Tongue (tissue), 2 donors: ENCODE results near the gene IFT27. TPM values are rescaled to one million over a fixed set of nuclear protein-coding genes. Genes with fewer than 3 reads are reported as not detected.
A peak's percentile ranks its signal among the peaks of the same experiment; 100 is the strongest.
"Not testable (repeated sequence)": the region's sequence is repeated elsewhere in the genome, so short reads cannot be mapped to it uniquely, and the experiment has no call there.

ENCODE experiments used
- DNase-seq: peaks from one replicate; pipeline ENCODE4 v3.0.0-alpha.2; 2015
- total RNA-seq: library from RNA; depleted of rRNA; stranded (reverse); fragments of >200 nt; gene quantifications from one replicate; pipeline ENCODE4 v1.2.3, GENCODE V29; 2014

IFT27 gene
- total RNA-seq, 1 donor from 2014 or later = 14.0 TPM

DNA sequence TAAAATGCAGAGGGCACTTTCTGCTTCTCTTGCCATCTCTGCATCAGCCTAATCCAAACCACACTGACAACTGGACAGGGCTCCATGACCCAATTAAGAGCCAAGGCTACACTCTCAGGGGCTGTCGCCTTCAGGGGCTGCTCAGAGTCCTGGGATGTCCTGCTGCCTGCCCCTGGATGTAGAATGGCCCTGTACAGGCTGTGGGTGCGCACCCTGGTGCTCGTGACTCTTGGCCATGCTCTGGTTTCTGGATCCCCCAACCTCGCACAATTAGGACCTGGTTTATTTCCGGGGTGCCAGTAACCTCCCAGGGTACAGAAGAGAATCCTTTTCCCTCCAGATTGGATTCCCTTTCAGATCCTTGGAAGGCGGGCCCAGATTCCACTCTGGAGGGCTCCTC lies 11.3 kb downstream of the IFT27 start:
- DNase-seq = no peak

DNA sequence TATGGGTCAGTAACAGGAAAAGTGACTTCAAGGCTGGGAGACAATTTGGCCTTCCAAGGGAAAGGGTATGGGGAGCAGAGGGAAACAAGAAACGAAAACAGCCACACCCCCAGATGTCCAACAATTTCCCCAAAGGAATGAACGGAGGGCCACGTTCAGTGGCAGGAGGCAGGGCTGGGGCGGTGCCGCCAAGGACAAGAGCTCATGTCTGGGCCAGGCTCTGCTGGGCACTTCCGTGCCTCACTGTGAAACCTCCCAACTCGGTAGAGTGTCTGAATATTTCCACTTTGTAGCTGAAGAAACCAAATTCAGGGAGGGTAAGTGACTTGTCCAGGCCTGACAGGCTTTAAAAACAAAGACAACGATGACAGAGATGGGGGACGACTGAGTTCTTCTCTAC lies 11.9 kb downstream of the IFT27 start:
- no peak for DNase-seq

DNA sequence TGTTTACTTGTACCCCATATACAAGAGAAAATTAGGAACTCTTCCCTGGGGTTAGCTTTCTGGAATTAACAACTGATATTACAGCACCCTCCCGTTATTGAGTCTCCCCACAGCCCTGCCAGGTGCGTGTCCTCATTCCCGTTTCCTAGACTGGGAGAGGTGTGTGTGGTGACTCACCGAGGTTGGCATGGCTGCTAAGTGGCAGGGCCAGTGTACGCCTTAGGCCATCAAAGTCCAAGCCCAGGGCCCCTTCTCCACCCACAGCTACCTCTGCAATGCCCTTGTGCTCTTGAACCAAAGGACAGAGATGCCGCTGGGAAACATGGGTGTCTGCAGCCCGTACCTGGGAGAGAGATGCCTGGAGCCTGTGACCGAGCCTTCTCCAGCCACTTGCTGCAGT lies 12.3 kb downstream of the IFT27 start:
- no peak for DNase-seq

DNA sequence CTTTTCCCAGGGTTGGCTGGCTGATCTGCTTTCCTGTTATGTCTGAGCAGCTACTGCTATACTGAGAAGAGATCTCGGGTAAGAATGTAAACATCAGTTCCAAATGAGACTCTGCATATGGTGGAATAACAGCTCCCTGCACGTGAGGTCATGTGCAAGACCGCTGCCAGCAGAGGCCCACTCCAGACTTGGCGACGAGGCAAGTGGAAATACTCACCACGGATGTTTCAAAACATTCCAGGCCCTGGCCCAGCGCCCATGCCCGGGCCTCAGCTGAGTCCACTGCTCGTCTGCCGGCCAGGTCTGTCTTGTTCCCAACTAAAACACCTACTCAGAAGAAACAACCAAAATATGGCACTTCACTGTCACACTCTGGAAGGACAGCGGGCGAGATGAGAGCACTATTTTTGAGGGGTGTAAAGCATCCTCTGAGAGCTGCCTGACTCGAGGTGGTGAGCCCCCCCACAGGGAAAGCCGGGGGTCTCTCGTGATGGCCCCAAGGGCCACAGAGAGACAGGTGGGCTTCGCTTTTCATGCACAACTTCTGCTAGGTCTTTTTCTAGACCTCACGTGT lies 13.1 kb downstream of the IFT27 start:
- peak; percentile 48 for DNase-seq

DNA sequence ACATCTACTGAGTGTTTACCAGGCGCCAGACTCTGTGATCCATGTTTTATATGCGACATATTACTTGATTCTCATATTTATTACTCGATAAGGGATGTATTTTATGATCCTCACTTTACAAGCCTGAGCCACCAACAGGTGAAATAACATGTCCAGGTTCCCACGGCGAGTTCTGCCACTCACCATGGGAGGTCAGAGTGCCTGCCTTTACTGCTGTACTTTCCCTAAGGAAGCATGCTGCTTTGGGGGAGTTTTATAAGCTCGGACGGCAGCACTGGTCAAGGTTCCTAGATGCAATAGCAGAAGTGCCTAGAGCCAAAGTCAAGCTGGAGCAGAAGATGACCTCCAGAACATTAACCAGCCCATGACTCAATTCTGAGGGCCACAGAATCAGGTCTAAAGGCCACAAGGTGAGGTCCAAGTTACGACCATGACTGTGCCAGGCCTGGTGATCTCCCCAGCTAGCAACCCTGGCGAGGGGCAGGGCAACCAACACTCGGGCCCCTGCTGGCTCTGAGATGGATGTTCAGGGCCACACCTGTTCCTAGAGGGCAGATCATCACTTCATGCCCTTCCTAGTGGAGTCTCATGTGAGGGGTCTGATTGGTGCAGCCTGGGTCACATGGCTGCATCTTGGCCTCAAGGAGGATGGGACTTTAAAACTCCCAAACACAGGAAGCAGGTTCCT lies 14.2 kb downstream of the IFT27 start:
- DNase-seq = no peak

DNA sequence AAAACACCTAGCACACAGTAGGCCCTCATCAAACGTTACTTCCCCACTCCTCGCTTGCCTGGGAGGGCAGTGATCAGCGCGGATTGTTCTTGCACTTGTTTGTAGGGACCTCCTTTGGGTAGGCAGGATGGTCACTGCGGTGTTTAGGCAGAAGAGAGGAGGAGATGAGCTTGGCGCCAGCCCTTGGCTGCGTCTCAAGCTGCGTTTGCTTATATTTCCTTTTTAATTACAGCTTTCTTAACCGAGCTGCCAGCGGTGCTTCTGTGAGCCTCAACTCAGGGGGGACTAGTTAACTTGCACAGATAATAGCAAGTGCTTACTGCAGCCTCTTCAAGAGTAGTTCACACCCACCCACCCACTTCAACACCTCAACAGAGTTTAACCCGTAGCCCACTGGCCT lies 15.1 kb downstream of the IFT27 start:
- no peak for DNase-seq

DNA sequence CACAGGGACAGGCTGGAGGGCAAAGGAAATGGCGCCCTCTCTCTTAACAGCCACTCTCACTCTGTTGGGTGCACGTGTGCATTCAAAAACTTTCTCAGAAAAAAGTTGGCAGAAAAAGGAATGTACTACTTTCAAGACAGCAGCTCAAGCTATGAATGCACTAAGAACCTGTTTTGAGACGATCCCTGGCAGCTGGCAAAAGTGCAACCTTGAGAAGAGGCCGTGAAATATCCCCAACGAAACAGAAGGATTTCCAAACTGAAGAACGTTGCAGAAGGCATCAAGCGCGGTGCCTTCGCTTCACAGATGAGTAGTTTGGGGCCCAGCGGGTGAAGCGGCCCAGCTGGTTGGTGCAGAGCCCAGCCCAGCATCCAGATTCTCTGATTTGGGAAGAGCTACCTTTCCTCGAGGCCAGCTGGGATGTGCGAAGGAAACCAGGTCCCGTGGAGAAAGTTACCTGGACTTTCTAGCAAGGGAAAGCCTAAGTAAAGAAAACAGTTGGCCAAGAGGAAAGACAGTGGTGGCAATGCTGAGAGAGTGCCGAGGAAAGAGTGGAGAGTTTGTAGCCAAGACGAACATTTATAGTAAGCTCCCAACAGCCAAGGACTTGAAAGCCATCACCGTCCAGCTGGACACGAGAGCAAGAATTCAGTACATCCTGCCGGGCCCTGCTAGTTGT lies 16.3 kb downstream of the IFT27 start:
- DNase-seq = no peak

DNA sequence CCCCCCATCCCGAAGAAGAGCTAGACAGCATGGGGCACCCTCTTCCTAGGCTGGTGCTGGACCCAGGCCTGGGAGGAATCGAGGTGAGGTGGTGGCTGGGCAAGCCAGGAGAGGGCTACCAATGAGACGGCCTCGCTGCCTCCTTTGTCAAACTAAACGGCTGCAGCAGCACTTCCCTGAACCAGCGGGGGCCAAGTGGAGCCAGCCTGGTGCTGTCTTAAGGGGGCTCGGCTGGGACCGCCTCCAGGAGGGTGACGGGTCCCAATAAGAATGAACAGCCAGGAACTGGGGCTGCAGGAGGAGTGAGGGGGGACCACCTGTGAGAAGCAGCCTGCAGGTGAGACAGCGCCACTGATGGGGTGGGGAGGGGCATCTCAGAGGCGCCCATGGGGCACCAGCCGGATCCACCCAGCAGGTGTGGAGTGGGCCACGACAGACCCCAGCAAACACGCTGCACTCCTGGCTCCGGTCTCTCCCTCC lies 17.1 kb downstream of the IFT27 start:
- DNase-seq = no peak

DNA sequence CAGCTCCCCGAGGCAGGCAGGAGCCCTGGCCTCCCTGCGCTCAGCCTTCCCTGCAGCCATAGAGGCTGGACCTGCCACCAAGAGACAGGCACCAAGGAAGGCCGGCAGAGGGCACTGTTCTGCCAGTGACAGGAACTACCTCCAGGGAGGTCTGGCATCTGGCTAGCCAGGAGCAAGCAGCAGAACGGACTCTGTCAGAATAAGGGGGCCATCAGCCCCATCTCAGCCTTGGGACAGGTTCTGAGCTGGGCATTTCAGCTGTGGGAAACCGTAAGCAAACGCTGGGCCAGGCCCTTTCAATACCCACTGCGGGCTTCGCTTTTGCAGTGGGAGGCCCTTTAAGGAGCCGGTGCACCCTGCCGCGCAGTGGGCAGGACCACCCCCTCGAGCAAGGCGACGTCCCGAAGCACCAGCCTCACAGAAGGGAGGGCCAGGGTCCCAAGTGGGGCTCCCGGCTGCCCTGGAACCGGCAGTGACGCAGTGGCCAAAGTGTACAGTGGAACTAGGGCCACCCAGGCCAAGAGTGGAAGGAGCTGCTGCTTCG lies 18.2 kb downstream of the IFT27 start:
- DNase-seq = peak; percentile 69

DNA sequence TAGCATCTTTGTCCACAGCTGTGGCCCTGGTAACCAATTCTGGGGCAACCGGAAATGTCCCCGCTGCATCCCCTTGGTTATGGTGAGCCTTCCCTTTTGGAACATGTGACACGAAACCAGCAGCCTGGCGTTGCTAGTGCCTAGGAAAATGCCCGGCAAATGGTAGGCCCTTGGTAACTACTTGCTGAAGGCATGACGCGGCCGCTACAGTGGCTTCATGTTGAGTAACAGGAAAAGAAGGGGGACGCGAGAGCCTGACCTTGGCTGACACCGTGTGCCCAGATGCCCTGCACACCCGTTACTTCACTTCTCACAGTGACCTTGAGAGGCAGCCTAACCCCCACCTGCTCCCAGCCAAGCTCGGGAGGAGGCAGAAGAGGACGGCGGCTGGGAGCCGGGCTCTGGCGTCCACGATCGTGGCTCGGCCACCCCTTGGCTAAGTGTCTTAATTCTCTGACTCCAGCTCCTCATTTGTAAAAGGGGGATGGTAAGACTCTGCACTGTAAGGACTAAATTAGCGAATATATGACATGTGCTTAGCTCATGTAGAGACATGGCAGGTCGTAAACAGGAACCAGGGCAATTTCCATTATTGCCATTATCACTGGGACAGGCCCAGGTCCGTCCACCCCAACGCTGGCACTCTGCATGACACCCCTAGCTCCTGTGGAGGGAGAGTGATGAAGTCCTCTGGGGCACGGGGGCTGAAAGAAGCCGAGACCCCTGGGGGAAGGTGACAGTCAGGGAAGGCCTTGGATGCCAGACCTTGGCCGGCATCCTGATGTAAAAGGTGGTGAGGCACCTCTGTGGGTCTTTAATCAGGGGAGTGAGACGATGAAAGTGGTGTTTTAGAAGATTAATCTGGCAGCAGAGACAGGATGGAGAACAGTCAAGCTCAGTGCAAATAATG lies 18.9 kb downstream of the IFT27 start:
- no peak for DNase-seq

DNA sequence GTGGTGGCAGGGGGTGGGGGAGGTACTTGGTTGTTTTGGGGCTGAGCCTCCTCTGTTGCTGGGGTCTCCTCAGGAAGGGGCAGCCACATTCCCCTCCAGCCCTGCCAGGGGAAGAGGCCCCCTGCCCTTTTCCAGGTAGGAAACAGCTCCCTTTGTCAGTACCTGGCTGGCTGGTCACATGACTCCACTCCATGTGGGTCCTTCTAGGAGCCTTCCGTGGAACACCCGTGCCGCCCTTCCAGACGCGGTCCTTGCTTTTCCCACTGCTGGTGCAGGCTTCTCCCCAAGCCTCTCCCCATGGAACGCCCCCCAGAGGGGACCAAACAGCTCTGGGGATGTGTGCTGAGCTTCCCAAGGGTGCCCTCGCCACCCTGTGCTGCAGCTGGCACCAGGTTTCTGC lies 19.9 kb downstream of the IFT27 start:
- no peak for DNase-seq

DNA sequence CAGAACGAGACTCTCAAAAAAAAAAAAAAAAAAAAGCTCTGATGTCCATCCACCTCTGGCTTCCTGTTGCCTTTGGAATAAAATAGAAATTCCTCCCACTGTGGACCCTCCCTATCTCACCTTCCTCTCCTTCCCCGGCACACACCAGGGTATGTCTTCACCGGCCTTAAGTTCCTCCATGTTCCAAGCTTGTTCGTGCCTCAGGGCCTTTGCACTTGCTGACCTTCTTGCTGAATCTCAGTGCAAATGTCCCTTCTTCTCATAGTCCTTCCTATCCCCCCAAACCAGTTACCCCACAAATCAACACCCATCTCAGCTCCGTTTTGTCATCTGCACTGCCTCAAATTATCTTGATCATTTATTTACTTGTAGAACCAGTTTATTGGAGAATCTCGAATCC lies 20.6 kb downstream of the IFT27 start:
- no peak for DNase-seq

DNA sequence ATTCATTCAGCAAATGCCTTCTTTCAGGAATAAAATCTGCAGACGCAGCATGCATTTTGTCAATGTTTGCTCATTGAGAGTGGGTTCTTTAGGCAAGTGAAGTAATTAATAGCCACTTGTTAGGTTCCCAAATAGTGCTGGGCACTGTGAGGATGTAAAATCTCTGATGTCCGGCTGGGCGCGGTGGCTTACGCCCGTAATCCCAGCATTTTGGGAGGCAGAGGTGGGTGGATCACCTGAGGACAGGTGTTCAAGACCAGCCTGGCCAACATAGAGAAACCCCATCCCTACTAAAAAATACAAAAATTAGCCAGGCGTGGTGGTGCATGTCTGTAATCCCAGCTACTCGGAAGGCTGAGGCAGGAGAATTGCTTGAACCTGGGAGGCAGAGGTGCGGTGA lies 21.0 kb downstream of the IFT27 start:
- not testable (repeated sequence) for DNase-seq

DNA sequence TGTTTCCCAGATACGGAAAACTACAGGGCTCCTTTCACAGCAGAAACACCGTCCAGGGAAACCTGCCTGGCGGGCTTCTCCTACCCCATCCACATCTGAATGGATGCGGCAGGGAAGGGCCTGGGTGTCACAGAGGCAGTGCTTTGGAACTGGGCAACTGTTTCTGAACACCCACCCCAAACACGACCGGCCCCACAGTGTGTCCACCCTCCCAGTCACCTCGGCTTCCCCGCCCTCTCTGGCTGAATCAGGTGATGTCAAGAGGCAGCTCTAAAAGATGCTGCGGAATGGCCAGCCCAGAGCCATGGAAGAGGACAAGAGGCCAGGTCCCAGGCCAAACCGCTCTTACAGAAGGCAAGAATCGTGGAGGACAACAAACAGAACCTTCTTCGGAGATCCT lies 22.0 kb downstream of the IFT27 start:
- no peak for DNase-seq

DNA sequence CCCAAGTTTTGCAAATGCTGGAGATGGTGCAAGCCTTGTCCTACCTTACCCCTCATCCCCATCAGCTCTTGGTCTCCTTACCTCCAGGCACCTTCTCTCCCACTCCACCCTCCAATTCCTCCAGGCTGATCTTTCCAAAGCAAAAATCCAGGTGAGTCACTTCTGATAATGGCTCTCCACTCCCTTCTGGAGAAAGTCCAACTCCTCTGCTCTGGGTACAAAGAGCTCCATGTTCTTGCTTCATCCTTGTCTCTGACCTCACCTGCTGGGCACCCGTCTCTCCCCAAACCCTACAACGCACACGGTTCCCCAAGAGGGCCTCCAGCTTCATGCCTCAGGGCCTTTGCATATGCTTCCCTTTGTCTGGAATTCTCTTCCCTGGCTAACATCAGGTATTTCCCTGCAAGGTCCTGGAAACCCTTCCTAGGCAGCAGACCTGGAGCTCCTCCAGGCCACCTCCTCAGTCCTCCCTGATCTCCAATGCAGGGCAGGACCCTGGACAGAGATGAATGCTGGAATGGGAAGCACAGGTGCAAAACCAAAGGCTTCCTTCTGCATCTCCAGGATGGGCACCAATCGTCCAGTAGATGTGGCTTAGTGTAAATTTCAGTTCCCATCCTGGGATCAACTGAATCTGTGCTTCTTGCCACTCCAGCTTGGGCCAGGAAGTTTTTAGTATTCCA lies 22.7 kb downstream of the IFT27 start:
- no peak for DNase-seq

DNA sequence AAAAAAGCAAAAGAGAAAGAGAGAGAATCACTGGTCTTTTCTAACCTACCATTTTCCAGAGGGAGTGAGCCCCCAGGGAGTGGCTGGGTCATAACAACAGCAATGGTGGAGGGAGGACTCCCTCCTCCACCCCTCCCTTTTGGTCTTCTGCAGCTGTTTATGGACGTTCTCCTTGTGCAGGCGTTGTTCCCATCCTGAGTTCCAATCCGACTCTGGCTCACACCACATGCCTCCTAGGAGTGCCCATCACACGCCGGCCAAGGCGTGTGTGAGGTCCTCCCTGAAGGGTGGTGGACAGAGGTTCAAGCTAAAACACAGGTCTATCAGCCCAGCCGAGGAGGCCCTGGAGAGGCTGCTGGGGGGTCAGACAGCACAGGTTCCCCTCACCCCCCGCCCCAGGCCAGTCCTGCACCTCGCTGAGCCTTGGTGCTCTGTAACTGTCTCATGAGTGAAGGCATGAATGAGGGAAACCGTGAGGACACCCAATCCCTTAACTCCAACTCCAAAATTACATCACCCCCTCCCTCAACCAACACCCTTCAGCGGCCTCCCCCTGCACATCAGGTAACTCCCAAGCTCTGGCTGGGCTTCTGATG lies 29.4 kb downstream of the IFT27 start:
- DNase-seq = no peak

DNA sequence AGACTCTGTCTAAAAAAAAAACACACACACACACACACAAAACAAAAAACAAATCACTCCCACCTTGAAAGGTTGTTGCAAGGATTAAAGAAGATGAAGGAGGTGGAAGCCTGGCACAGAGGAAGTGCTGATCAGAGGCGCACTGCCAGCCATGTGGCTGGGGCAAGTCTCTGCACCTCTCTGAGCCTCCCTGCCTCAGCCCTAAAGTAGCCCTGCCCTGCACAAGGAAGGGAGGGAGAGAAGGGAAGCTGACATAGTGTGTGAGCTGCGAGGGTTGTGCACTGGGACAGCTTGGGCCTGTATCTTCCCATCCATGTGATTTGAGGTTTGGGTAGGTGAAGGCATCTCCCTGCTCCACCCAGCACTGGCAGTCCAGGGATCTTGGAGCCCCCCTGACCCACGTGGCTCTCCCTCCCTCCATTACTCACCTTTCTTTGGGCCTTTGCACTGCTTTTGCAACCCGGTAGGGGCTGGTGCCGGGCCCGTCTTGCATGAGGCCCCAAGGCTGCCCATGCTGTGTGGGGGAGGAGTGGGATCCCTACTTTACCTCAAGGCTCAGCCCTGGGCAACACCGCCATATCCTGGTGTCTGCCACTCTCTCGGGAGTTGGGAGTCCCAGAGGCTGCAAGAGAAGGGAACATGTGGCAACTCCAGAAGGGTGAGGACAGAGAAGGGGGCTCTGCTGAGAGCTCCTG lies 30.5 kb downstream of the IFT27 start:
- DNase-seq = no peak

DNA sequence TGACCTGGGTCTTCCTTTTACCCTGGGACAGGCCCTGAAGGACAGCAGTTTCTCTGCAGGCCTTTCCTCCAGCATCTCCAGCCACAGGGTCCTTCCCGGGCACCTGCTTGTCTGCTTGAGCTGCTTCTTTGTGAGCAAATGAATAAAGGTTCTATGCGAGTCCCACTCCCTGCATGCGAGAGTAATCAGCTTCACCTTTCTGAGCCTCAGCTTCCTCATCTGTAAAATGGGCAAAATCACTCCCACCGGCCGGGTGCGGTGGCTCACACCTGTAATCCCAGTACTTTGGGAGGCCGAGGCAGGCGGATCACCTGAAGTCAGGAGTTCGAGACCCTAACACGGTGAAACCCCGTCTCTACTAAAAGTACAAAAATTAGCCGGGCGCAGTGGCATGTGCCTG lies 31.1 kb downstream of the IFT27 start:
- DNase-seq = no peak

DNA sequence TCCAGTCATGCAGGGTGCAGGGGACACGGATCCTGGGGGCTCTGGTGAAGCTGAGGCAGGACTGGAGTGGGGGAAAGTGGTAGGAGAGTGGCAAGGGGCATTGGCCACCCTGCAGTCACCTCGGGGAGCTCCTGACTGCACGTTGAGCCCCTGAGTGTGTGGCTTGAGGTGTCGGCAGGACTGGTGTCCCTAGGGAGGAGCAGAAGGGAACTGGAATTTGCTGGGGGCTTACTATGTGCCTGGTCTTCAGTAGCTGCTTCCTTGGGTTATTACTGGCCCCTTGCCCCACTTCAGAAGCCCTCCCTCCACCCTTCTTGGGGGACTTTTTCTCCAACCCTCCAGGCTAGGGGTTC lies 31.5 kb downstream of the IFT27 start:
- DNase-seq = no peak

DNA sequence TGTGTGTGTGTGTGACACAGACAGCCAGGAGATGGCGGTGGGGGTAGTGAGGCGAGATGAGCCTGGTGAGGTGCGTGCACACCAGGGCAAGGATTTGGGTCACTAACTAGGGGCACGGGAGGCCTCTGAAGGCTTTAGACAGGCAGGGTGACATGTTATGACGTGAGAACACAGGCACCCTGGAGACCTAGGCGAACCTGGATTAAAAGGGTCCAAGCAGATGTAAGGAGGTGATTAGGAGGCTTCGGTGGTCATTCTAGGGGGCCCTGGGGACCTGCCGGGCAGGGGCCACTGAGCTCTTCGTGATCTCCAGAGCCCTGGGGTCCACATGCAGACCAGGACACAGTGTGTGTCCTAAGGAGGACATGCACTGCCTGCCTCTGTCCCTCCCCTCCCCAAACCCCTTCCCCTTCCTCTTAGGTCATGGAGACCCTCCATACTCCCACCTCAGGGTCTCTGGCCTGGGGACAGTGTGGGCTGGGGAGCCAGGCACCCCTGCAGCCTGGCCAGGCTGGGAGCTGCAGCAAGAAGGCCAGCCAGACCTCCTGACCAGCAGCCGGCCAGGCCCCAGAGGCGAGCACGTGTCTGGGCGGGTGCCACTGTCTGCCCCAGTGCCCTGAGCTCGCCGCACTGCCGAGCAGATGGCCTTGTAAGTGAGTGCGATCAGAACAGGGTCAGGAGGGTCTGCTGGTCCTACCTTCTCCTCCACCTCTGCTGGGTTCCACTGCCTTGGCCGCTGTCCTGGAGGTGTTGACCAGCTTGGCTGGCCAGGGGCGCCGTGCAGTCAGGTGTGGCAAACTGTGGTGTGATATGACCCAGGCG lies 32.1 kb downstream of the IFT27 start:
- DNase-seq = no peak
